Activated CD4-positive, alpha-beta T cell treated with anti-CD3 and anti-CD28 coated beads, Interleukin-2, amount 50 U/mL, for 24 hours (primary cell): ENCODE measurements around the gene CUBN.
A peak's percentile ranks its signal among the peaks of the same experiment; 100 is the strongest.
"Not testable (repeated sequence)": the region's sequence is repeated elsewhere in the genome, so short reads cannot be mapped to it uniquely, and the experiment has no call there.

ENCODE experiments used
- DNase-seq, 2 donors: peaks; one replicate each; pipeline ENCODE4 v3.0.0-alpha.2; 2020; ENCODE audit warnings: low read depth in 1 of 2, low spot score in 1 of 2

Gene CUBN

GRCh38 chr10:17013131-17013983 is 116.3 kb downstream of the CUBN start:
- DNase-seq: not testable (repeated sequence)

GRCh38 chr10:17012731-17013130 is 116.9 kb downstream of the CUBN start:
- DNase-seq: not testable (repeated sequence)

- no peak for DNase-seq
These were observed 119.1 kb downstream of the CUBN start for GRCh38 chr10:17010363-17011145.

- no peak for DNase-seq
These were observed 120.4 kb downstream of the CUBN start for GRCh38 chr10:17009212-17009700.

- DNase-seq: no peak
These were observed 122.2 kb downstream of the CUBN start for GRCh38 chr10:17007418-17007770.

- no peak for DNase-seq
These were observed 122.8 kb downstream of the CUBN start for GRCh38 chr10:17006631-17007417.

GRCh38 chr10:17005621-17006566 is 123.7 kb downstream of the CUBN start:
- DNase-seq: no peak

GRCh38 chr10:17004801-17005380 is 124.7 kb downstream of the CUBN start:
- DNase-seq: no peak

GRCh38 chr10:17003651-17004286 is 125.8 kb downstream of the CUBN start:
- no peak for DNase-seq

GRCh38 chr10:17003151-17003550 is 126.5 kb downstream of the CUBN start:
- peak; percentile 14 to 68 for DNase-seq

GRCh38 chr10:17001961-17002749 is 127.5 kb downstream of the CUBN start:
- DNase-seq: peak in 1 of 2 donors; percentile 51

- DNase-seq: no peak
These were observed 128.3 kb downstream of the CUBN start for GRCh38 chr10:17001297-17001744.

GRCh38 chr10:16999665-17000451 is 129.8 kb downstream of the CUBN start:
- DNase-seq: no peak

GRCh38 chr10:16996530-16996964 is 133.1 kb downstream of the CUBN start:
- DNase-seq: no peak

- DNase-seq: no peak
These were observed 133.6 kb downstream of the CUBN start for GRCh38 chr10:16995867-16996529.

GRCh38 chr10:16993186-16993585 is 136.4 kb downstream of the CUBN start:
- no peak for DNase-seq

GRCh38 chr10:16992611-16993119 is 136.9 kb downstream of the CUBN start:
- no peak for DNase-seq
